NCI-H82 (cell line): ENCODE data around the gene ZNF747.

ENCODE experiments used
- DNase-seq: peaks from one replicate; lab custom pipeline; 2025; lab: John Stamatoyannopoulos, UW

The ZNF747 gene

DNA sequence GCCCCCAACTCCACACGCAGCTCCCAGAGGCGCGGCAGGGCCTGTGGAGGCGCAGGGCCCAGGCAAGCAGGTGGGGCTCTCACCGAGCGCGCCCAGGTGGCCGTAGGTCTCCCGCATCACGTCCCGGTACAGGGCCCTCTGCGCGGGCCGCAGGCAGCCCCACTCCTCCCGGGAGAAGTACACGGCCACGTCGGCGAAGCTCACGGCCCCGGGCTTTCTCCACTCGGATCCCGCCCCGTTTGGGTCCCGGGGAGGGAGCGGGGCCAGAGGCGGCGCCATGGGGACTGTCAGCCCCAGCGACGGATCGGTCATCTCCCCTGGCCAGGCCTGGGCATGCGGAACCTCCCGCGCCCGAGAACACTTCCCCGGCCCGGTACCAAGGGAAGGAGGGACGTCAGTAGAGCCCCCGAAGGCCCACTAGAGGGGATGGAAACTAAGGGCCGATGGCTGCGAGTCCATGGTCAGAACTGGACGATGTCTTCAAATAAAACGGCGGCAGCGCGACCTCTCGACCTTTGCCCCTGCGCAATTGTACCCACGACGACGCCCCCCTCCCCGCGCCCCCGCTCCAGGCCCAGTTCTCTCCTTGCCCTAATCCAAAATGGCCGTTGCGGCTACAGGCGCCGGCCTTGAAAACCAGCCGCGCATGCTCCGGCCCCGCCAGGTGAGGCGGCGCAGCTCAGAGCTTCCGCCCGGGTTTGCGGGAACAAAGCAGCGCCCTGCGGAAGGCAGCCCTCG, at the start of gene ZNF747:
Gene ZNF747 (minus strand): TSS at position 491 of the 738 bp plus-strand sequence. CDS start 179 bp downstream, at position 312.
- DNase-seq: peak; percentile 89

DNA sequence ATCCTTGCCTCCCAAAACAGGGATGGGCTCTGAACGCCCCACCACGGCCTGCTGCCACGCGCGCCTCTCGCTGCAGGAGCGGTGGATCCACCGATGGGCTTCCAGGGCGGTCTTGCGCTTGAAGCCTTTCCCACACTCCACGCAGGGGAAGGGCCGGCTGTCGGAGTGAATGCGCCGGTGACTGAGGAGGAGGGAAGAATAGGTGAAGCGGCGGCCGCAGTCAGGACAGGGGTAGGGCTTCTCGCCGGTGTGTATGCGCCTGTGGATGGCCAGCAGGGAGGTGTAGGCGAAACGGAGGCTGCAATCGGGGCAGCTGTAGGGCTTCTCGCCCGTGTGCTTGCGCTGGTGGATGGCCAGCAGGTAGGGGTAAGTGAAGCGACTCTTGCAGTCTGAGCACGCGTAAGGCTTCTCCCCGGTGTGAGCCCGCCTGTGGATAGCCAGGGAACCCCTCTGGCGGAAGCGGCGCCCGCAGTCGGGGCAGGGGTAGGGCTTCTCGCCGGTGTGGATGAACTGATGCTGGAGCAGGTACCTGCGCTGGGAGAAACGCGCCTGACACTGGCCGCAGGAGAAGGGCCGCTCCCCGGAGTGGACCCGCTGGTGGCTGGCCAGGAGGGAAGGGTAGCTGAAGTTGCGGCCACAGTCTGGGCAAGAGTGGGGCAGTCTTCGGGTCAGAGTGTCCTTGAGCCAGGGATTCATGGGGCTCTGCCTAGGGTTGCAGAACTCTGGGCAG, 48.1 kb upstream of the ZNF747 start:
- no peak for DNase-seq

DNA sequence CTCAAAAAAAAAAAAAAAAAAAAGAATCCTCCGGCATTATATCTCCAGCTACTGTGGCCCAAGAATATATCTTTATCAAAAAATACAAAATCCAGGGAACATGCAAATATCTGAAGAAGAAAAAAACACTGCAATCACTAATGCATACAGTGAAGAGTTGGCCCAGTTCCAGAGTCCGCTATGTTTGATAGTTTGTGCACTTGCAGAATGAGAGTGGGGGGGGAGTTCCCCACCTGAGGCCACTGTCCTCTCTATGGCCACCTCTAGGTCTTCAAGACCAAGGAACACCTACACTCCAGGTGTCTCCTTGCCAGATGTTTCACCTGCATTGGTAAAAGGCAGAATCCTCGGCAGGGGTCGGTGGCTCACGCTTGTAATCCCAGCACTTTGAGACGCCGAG, 46.8 kb upstream of the ZNF747 start:
- DNase-seq: no peak

DNA sequence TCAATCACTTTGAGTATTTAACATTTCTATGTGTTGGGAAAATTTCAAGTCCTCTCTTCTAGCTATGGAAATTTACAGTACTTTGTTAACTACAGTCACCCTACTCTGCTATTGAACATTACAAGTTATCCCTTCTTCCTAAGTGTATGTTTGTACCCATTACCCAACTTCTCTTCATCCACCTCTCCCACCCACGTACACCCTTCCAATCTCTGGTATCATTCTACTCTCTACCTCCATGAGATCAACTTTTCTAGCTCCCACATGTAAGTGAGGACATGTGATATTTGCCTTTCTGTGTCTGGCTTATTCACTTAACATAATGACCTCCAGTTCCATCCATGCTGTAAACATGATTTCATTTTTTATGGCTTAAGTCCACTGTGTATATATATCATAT, 40.0 kb upstream of the ZNF747 start:
- no peak for DNase-seq

DNA sequence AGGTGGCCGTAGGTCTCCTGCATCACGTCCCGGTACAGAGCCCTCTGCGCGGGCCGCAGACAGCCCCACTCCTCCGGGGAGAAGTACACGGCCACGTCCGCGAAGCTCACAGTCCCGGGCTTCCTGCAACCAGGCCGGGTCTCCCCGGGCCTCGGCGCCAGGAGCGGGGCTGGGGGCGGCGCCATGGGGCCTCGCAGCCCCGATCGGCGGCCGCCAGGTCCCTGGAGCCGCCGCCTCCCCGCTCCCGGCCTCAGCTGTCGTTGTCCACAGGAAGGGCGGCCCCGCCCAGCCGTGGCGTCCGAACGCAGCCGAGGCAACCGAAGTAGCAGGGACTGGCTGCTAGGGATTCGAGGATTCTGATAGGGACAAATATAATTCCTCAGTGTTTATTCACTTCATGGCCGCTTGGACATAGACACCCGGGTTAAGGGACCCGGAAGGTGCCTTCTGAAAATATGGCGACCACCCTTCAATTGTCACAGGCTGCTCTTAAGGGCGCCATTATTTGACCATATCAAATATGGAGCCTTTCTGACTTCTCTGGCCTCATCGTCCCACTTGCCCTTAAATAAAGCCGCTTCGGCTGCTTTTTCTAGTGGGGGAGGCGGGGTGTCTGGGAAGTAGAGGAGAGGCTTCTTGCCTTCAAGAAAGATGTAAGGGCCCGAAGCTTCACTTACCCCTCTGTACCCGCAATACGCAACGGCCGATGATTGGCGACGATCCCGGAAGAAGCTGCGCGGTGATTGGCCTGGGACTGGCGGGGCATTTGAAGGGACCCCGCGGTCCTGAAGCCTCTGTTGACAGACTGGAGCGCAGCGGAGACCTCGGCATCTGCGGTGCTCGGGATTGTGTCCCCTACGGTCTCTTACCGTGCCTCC, 37.0 kb upstream of the ZNF747 start, which contains the start of gene ZNF688:
Gene ZNF688 (minus strand): TSS at position 270 of the 878 bp plus-strand sequence. CDS start 85 bp downstream, at position 185.
- peak; percentile 97 for DNase-seq

DNA sequence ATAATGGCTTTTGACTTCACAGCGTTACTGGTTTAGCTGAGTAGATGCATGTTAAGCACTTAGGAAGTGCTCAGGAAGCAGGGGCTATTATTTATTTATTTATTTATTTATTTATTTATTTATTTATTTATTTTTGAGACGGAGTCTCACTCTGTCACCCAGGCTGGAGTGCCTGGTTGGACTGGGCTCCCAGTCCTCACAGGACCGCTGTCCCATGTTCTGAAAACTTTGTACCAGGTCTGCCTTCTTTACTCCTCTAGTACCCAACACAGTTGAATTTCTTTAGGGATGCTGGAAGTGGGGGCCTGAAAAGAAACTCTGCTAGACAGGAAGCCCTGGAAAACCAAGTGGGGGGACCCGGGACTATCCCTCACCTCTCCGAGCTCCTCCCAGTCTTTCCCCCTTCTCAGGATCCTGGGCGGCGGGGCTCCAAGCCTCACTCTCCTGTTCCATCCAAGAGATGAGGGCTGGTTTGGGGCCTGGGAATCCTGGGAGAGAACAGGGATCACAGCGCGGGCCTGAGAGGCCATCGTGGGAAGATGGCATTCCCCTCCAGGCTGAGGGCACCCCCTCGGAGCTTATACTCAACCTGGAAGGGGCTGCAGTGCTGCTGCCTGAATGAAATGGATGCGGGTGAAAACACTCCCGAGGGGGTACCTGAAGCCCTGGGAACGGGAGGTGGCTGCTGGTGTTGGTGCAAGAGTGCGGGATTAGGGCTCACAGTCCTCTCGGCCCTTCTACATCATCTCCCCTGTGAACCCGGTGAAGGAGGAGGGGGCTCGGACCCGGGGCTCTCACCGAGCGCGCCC, 36.2 kb upstream of the ZNF747 start:
- DNase-seq: peak; percentile 48

DNA sequence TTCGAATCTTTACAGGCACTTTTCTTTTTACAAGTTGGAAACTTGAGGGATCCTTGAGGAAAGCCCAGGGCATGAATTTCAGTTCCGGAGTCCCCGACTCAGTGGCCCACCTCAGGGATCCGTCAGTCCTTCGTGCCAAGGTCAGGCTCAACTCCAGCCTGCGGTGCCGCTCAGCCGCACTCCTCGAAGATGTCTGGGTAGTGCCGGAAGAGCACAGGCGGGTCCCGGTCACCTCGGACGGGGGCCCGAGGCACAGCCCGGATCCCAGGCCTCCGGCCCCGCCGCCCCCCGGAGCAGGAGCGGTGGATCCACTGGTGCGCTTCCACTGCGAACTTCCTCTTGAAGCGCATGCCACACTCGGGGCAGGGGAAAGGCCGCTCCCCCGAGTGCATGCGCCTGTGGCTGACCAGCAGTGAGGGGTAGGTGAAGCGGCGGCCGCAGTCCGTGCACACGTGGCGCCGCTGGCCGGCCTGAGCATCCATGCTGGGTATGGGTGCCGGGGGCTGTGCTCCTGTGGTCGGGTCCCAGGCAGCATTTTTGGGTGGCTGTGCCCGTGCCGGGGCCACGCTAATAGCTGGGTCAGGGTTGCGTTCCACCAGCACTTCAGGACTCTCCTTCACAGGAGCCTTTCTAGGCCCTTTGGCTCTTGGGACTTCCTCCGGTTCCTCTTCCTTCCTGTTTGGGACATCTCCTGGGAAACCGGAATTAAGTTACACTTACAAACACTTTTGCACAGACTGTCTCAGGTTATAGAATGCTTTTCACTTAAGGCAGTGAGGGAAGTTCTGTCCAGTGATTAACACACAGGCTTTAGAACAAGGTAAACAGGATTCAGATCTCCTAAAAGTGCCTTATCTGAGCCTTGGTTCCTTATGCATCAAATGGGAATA, 35.3 kb upstream of the ZNF747 start:
- DNase-seq: no peak

DNA sequence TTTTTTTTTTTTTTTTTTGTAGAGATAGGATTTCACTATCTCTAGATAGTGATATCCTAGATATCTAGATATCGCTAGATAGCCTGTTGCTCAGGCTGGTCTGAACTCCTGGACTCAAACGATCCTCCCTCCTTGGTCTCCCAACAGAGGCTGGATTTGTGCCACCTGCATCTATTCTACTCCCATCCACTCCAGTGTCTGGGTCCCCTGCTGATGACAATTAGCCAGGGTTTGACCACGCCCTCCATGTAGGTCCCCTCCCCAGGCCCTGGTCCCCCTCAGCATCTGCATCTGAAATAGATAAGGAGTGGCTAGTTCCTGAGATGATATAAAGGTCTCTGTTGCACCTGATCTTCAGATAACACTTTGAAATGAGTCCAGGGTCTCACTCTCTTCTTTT, 34.6 kb upstream of the ZNF747 start:
- DNase-seq: no peak

DNA sequence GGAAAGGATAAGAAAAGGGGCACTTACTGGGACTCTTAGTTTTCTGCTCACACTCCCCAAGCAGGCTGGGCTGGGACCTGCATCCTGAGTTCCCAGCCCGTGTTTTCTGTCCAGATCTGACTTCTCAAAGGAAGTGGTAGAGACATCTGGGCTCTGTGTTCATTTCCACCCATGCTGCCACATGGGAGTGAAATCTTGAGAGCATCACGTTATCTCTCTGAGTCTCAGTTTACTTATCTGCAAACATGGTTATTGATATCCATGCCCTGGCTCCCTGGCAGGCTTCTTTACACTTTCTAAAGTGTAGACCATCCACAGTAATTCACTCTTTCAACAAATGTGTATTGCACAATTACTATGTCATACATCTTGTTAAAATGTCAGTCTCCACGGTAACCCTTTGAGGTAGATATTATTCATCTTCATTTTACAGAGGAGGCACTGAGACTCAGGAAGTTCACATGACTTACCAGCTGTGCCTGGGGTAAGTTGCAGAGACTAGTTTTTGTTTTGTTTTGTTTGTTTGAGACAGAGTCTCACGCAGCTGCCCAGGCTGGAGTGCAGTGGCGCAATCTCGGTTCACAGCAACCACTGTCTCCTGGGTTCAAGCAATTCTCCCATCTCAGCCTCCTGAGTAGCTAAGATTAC, 33.5 kb upstream of the ZNF747 start:
- DNase-seq: no peak

DNA sequence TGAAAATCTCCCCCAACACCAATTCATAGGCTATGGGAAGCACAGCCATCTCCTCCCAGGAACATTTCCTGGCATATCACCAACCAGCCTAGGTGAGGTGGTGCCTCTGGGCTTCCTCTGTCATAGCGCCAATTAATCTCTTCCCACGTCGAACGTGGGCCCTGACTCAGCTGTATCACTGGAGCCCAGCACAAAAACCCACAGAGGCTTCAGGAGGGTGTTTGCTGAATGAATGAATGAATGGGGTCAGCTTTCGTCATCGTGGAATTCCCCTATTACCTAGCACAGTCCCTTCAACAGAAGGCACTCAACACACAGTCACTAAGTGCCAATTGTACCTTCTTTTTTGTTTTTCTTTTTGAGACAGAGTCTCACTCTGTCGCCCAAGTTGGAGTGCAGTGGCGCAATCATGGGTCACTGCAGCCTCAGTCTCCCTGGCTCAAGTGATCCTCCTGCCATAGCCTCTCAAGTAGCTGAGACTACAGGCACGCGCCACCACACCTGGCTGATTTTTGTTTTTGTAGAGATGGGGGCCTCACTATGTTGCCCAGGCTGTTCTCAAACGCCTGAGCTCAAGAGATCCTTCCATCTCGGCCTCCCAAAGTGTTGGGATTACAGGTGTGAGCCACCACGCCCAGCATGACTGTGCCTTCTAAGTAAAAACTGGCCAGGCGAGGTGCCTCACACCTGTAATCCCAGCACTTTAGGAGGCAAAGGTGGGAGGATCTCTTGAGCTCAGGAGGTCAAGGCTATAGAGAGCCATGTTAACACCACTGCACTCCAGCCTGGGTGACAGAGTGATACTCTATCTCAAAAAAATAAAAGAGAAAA, 32.7 kb upstream of the ZNF747 start:
- DNase-seq: no peak

DNA sequence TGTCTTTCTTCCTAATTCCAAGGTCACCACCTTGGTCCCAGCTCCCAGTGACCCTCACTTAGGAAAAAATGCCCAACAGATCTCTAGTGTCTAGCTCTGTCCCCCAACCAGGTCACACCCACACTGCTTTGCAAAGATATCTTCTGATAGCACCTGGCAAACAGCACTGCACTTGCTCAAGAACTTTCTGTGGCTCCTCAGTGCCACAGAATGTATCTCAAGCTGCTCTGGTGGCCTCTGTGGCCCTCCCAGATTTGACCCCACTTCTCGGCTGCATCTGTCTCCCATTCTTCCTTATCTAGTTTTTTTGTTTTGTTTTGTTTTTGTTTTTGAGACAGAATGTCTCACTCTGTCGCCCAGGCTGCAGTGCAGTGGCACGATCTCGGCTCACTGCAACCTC, 31.9 kb upstream of the ZNF747 start:
- no peak for DNase-seq

DNA sequence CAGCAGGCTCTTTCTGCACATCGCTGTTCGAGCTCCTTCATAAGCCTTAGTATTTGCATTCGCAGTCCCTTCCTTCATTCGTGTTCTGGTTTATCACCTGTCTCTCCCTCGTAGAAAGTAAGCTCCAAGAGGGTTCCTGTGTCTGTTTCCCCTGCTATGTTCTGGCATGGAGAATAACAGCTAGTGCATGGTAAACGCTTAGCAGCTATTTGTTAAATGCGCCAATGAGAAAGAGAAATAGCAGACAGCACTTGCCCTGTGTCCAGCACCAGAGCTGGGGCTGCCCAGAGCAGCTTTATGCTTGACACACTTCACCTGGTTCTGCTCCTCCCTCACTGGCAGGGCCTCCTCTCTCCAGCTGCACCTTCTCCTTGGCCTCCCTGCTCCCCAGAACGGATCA, 31.3 kb upstream of the ZNF747 start:
- DNase-seq: no peak

DNA sequence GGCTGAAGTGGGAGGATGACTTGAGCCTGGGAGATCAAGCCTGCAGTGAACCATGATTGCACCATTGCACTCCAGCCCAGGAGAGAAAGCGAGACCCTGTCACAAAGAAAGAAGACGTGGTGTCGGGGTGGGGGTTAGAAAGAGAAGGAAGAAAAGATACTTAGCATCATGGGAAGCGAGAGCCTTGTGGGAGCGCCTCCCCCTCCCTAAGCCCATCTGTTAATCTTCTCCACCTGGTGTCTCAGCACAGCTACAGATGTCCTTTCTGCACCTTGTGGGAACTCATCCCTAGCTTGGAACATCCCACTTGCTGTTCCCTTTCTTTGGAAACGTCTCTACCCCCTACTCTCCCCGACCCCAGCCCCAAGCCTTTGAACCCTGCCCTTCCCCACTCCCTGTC, 30.9 kb upstream of the ZNF747 start:
- DNase-seq: peak; percentile 93

DNA sequence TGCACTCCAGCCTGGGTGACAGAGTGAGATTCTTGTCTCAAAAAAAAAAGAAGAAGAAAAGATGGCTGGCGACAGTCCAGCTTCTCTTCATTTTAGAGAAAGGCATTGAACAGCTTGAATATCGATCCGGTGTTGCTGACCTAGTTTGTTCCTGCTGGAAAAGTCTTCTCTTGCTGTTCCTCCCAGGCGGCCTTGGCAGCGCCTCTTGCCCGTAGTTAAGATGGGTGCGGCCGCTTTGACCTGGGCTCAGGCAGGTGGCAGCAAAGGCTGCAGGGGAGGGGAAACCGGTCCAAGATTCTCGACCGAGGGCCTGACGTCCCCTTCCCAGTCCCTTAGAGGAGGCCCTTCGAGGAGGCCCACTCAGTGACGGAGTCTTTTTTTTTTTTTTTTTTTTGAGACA, 27.4 kb upstream of the ZNF747 start:
- no peak for DNase-seq

DNA sequence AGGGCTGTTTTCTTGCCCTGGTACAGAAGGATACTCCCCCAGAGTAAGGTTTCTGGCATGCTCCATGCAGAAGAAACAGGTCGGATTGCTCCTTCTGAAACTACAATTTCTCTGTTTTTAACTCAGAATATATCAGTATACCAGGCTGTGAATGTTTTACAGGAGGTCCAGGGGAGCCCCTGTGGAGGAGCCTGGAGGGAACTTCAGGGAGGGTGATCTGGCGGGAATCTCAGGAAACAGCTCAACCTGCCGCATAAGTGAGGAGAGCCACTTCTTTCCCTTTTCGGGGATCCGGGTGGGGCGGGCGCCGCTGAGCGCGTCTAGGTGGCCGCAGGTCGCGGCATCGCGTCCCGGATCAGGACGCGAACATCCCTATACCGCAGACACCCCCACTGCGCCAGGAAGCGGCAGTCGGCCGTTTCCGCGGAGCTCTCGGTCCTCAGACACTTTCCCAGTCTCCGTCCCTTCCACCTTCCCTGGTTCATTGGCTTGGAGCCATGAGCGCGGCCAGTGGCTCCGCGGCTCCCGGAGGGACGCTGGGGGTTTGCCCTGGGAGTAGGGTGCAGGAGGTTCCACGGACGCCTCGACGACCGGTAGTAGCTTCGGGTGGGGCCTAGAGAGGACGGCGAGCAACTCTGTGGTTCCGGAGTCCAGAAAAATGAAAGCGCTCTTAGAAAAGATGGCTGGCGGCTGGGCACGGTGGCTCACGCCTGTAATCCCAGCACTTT, 26.6 kb upstream of the ZNF747 start:
- no peak for DNase-seq

DNA sequence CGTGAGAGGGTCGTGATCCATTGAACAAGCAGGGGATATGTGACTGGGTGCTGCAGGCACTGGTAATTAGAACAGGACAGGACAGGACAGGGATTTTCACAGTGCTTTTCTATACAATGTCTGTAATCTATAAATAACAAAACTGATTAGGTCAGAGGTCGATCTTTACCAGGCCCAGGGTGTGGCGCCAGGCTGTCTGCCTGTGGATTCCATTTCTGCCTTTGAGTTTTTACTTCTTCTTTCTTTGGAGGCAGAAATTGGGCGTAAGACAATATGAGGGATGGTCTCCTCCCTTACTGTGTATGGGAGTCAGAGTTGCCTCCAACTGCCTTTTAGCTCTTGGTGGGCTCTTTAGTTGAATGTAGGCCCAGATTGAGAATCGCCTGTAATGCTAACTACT, 25.0 kb upstream of the ZNF747 start:
- DNase-seq: no peak

DNA sequence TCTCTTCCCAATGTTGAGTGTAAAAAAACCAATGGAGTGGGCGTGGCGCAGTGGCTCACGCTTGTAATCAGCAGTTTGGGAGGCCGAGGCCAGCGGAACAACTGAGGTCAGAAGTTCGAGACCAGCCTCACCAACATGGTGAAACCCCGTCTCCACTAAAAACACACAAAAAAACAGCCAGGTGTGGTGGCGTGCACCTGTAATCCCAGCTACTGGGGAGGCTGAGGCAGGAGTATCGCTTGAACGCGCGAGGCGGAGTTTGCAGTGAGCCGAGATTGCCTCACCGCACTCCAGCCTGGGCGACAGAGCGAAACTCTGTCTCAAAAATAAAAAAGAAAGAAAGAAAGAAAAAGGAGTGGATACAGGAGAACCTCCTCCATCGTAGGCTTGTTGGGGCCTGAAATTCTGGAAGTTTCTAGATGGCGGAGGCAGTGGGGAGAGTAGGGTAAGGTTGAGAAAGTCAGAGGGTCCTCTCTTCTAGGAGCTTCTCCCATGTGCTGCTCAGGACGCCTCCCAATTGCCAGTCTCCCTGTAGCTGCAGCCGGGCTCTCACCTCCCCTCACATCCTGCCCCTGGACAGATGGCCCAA, 24.2 kb upstream of the ZNF747 start:
- DNase-seq: peak; percentile 59
